HEK293 (cell line): ENCODE results near the gene MAPK9.

Source experiments
- CTCF ChIA-PET: fragments of 350-600 bp; formaldehyde crosslinking; extraction: SDS; loops from one replicate; lab custom pipeline; 2021; ENCODE audit warnings: antibody characterized with exemption; lab: Yijun Ruan, JAX
- POLR2A ChIA-PET: fragments of 300-600 bp; formaldehyde crosslinking; extraction: SDS; loops from one replicate; lab custom pipeline; 2020; ENCODE audit warnings: antibody characterized with exemption, inconsistent platforms; lab: Yijun Ruan, JAX
- H3K27ac ChIP-seq: fragments of 200-500 bp; sonication (Bioruptor generic); 2 replicates; pipeline ENCODE4 v1.5.1; 2014; ENCODE audit warnings: low read depth, low read length, control low read depth, inconsistent platforms; ENCODE audit errors: extremely low read depth
- H3K36me3 ChIP-seq, 2 experiments: fragments of 200-500 bp in 1 of 2; sonication (Bioruptor generic) in 1 of 2; 1 replicate in 1 of 2; 2 replicates in 1 of 2; pipeline ENCODE4 v1.5.1; 2014 to 2017; ENCODE audit warnings: inconsistent platforms in 2 of 2, low read length in 2 of 2; ENCODE audit not compliant: control insufficient read depth in 2 of 2, insufficient read depth in 1 of 2
- H3K4me1 ChIP-seq: fragments of 200-500 bp; sonication (Bioruptor generic); 2 replicates; pipeline ENCODE4 v1.5.1; 2014; ENCODE audit warnings: mild to moderate bottlenecking, low read length, inconsistent platforms; ENCODE audit not compliant: control insufficient read depth, insufficient read depth
- H3K4me3 ChIP-seq: 2 replicates; pipeline ENCODE4 v1.5.1; 2011; ENCODE audit warnings: low read depth, mild to moderate bottlenecking, control low read depth, low read length, moderate library complexity
- H3K9me3 ChIP-seq: fragments of 200-500 bp; sonication (Bioruptor generic); 2 replicates; pipeline ENCODE4 v1.5.1; 2014; ENCODE audit warnings: low read depth, low read length, inconsistent platforms; ENCODE audit not compliant: control insufficient read depth, insufficient read depth
- GLIS1 ChIP-seq: fragments of 450-650 bp; formaldehyde crosslinking; IDR thresholded peaks from 2 replicates; pipeline ENCODE4 v1.5.1; 2016; ENCODE audit warnings: missing biosample characterization, missing genetic modification characterization
- KLF1 ChIP-seq: fragments of 450-650 bp; formaldehyde crosslinking; IDR thresholded peaks from 2 replicates; pipeline ENCODE4 v1.5.1; 2016; ENCODE audit warnings: missing biosample characterization, missing genetic modification characterization
- MZF1 ChIP-seq: fragments of 450-650 bp; formaldehyde crosslinking; IDR thresholded peaks from 2 replicates; pipeline ENCODE4 v1.5.1; 2017; ENCODE audit warnings: missing biosample characterization, missing genetic modification characterization, borderline replicate concordance
- OVOL3 ChIP-seq: fragments of 450-650 bp; formaldehyde crosslinking; IDR thresholded peaks from 2 replicates; pipeline ENCODE4 v1.5.1; 2016; ENCODE audit warnings: missing biosample characterization, missing genetic modification characterization
- PRDM1 ChIP-seq: fragments of 450-650 bp; formaldehyde crosslinking; IDR thresholded peaks from 2 replicates; pipeline ENCODE4; 2016; ENCODE audit warnings: missing biosample characterization, missing genetic modification characterization
- ZNF157 ChIP-seq: fragments of 450-650 bp; formaldehyde crosslinking; IDR thresholded peaks from 2 replicates; pipeline ENCODE4 v1.5.1; 2016; ENCODE audit warnings: missing biosample characterization, missing genetic modification characterization
- ZNF175 ChIP-seq: fragments of 450-650 bp; formaldehyde crosslinking; IDR thresholded peaks from 2 replicates; pipeline ENCODE4 v1.5.1; 2016; ENCODE audit warnings: missing biosample characterization, missing genetic modification characterization
- ZNF311 ChIP-seq: fragments of 450-650 bp; formaldehyde crosslinking; IDR thresholded peaks from 2 replicates; pipeline ENCODE4 v1.5.1; 2017; ENCODE audit warnings: missing biosample characterization, missing genetic modification characterization, borderline replicate concordance
- ZNF501 ChIP-seq: fragments of 450-650 bp; formaldehyde crosslinking; IDR thresholded peaks from 2 replicates; pipeline ENCODE4 v1.5.1; 2016; ENCODE audit warnings: missing biosample characterization, missing genetic modification characterization
- ZNF600 ChIP-seq: fragments of 450-650 bp; formaldehyde crosslinking; IDR thresholded peaks from 2 replicates; pipeline ENCODE4 v1.5.1; 2016; ENCODE audit warnings: missing biosample characterization, missing genetic modification characterization
- ZNF677 ChIP-seq: fragments of 450-650 bp; IDR thresholded peaks from 2 replicates; pipeline ENCODE4 v1.5.0; 2018; ENCODE audit warnings: missing biosample characterization, mild to moderate bottlenecking, missing genetic modification characterization, moderate library complexity
- ZNF843 ChIP-seq: fragments of 450-650 bp; formaldehyde crosslinking; IDR thresholded peaks from 2 replicates; pipeline ENCODE4 v1.5.1; 2016; ENCODE audit warnings: missing biosample characterization, missing genetic modification characterization
- TF ChIP-seq, protein P1 (sequence below): fragments of 450-650 bp; formaldehyde crosslinking; IDR thresholded peaks from 2 replicates; pipeline ENCODE4 v1.5.1; 2016; ENCODE audit warnings: missing biosample characterization, missing genetic modification characterization
- TF ChIP-seq, protein P2 (sequence below): fragments of 450-650 bp; formaldehyde crosslinking; IDR thresholded peaks from 2 replicates; pipeline ENCODE4 v1.5.1; 2016; ENCODE audit warnings: missing biosample characterization, missing genetic modification characterization
- TF ChIP-seq, protein P3 (sequence below): fragments of 450-650 bp; formaldehyde crosslinking; IDR thresholded peaks from 2 replicates; pipeline ENCODE4 v1.5.1; 2016; ENCODE audit warnings: missing biosample characterization, missing genetic modification characterization
- TF ChIP-seq, protein P4 (sequence below): fragments of 450-650 bp; formaldehyde crosslinking; IDR thresholded peaks from 2 replicates; pipeline ENCODE4 v1.5.1; 2017; ENCODE audit warnings: missing biosample characterization, missing genetic modification characterization
- TF ChIP-seq, protein P5 (sequence below): fragments of 450-650 bp; formaldehyde crosslinking; IDR thresholded peaks from 2 replicates; pipeline ENCODE4 v1.5.1; 2016; ENCODE audit warnings: missing biosample characterization, missing genetic modification characterization
- TF ChIP-seq, protein P6 (sequence below): fragments of 450-650 bp; formaldehyde crosslinking; IDR thresholded peaks from 2 replicates; pipeline ENCODE4 v1.5.0; 2017; ENCODE audit warnings: missing biosample characterization, missing genetic modification characterization, borderline replicate concordance
- TF ChIP-seq, protein P7 (sequence below): fragments of 450-650 bp; formaldehyde crosslinking; IDR thresholded peaks from 2 replicates; pipeline ENCODE4 v1.5.1; 2016; ENCODE audit warnings: missing biosample characterization, missing genetic modification characterization

The MAPK9 gene

DNA sequence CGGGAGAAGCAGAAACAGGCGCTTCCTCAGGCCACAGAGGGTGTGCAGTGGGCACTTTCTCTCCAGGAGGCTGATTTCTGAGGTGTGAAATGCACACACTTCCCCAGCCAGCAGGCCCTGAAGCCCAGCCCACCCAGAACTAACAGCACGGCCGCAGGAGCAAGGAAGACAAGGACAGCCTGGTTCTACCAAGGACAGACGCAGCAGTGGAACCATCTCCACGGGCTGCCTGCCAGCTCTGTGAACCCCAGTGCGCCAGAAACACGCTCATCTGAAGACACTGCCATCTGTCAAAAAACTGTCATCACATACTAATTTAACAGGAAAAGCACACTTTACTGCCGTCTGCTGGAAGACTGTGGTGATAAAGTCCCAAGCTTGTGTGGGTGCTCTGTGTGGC, 40.7 kb downstream of the MAPK9 start (continued):
- TF ChIP-seq, protein P1, sequence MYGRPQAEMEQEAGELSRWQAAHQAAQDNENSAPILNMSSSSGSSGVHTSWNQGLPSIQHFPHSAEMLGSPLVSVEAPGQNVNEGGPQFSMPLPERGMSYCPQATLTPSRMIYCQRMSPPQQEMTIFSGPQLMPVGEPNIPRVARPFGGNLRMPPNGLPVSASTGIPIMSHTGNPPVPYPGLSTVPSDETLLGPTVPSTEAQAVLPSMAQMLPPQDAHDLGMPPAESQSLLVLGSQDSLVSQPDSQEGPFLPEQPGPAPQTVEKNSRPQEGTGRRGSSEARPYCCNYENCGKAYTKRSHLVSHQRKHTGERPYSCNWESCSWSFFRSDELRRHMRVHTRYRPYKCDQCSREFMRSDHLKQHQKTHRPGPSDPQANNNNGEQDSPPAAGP = no peak
- TF ChIP-seq, protein P2, sequence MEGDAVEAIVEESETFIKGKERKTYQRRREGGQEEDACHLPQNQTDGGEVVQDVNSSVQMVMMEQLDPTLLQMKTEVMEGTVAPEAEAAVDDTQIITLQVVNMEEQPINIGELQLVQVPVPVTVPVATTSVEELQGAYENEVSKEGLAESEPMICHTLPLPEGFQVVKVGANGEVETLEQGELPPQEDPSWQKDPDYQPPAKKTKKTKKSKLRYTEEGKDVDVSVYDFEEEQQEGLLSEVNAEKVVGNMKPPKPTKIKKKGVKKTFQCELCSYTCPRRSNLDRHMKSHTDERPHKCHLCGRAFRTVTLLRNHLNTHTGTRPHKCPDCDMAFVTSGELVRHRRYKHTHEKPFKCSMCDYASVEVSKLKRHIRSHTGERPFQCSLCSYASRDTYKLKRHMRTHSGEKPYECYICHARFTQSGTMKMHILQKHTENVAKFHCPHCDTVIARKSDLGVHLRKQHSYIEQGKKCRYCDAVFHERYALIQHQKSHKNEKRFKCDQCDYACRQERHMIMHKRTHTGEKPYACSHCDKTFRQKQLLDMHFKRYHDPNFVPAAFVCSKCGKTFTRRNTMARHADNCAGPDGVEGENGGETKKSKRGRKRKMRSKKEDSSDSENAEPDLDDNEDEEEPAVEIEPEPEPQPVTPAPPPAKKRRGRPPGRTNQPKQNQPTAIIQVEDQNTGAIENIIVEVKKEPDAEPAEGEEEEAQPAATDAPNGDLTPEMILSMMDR (tag by site-specific recombination) = no peak
- TF ChIP-seq MZF1 (tag by site-specific recombination) (no peak), PRDM1 (tag by site-specific recombination) (no peak)

DNA sequence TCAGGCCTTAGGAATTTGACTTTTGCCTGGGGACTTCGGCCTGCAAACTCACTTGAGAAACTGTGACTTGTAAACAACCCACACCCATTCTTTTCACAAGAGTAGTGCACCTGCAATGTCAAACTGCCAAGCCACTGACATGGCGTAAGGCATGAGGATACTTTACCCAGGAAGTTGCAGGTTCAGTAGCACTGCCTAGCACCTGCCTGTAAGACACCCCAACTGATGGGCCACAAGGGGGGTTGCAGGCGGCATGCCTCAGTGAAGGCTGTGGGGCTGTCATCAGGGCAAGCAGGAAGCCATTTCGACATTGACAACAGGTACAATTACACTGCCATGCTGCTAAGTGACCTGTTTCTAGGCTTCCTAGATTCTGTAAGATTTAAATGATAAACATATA, 41.6 kb downstream of the MAPK9 start:
- no peaks in the 10 kb centered on the region; the same call in 1 of the 2 replicates for H3K9me3 ChIP-seq
- ChIA-PET CTCF (no interaction called here), POLR2A (no interaction called here)
- no peaks in the 10 kb centered on the region for H3K4me1 ChIP-seq
- peaks cover 4 to 81% of the 10 kb centered on the region in 2 experiments for H3K36me3 ChIP-seq
- TF ChIP-seq KLF1 (tag by site-specific recombination) (no peak), ZNF677 (tag by site-specific recombination) (no peak), ZNF175 (no peak), OVOL3 (no peak), ZNF600 (tag by site-specific recombination) (no peak), ZNF311 (tag by site-specific recombination) (no peak), ZNF157 (no peak), ZNF843 (tag by site-specific recombination) (no peak), GLIS1 (tag by site-specific recombination) (no peak), ZNF501 (tag by site-specific recombination) (no peak)
- TF ChIP-seq, protein P3, sequence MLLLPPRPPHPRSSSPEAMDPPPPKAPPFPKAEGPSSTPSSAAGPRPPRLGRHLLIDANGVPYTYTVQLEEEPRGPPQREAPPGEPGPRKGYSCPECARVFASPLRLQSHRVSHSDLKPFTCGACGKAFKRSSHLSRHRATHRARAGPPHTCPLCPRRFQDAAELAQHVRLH (tag by site-specific recombination) = no peak
- TF ChIP-seq, protein P1 = no peak
- TF ChIP-seq, protein P4, sequence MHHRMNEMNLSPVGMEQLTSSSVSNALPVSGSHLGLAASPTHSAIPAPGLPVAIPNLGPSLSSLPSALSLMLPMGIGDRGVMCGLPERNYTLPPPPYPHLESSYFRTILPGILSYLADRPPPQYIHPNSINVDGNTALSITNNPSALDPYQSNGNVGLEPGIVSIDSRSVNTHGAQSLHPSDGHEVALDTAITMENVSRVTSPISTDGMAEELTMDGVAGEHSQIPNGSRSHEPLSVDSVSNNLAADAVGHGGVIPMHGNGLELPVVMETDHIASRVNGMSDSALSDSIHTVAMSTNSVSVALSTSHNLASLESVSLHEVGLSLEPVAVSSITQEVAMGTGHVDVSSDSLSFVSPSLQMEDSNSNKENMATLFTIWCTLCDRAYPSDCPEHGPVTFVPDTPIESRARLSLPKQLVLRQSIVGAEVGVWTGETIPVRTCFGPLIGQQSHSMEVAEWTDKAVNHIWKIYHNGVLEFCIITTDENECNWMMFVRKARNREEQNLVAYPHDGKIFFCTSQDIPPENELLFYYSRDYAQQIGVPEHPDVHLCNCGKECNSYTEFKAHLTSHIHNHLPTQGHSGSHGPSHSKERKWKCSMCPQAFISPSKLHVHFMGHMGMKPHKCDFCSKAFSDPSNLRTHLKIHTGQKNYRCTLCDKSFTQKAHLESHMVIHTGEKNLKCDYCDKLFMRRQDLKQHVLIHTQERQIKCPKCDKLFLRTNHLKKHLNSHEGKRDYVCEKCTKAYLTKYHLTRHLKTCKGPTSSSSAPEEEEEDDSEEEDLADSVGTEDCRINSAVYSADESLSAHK (tag by site-specific recombination) = no peak
- TF ChIP-seq, protein P5, sequence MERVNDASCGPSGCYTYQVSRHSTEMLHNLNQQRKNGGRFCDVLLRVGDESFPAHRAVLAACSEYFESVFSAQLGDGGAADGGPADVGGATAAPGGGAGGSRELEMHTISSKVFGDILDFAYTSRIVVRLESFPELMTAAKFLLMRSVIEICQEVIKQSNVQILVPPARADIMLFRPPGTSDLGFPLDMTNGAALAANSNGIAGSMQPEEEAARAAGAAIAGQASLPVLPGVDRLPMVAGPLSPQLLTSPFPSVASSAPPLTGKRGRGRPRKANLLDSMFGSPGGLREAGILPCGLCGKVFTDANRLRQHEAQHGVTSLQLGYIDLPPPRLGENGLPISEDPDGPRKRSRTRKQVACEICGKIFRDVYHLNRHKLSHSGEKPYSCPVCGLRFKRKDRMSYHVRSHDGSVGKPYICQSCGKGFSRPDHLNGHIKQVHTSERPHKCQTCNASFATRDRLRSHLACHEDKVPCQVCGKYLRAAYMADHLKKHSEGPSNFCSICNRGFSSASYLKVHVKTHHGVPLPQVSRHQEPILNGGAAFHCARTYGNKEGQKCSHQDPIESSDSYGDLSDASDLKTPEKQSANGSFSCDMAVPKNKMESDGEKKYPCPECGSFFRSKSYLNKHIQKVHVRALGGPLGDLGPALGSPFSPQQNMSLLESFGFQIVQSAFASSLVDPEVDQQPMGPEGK (tag by site-specific recombination) = no peak
- TF ChIP-seq, protein P6, sequence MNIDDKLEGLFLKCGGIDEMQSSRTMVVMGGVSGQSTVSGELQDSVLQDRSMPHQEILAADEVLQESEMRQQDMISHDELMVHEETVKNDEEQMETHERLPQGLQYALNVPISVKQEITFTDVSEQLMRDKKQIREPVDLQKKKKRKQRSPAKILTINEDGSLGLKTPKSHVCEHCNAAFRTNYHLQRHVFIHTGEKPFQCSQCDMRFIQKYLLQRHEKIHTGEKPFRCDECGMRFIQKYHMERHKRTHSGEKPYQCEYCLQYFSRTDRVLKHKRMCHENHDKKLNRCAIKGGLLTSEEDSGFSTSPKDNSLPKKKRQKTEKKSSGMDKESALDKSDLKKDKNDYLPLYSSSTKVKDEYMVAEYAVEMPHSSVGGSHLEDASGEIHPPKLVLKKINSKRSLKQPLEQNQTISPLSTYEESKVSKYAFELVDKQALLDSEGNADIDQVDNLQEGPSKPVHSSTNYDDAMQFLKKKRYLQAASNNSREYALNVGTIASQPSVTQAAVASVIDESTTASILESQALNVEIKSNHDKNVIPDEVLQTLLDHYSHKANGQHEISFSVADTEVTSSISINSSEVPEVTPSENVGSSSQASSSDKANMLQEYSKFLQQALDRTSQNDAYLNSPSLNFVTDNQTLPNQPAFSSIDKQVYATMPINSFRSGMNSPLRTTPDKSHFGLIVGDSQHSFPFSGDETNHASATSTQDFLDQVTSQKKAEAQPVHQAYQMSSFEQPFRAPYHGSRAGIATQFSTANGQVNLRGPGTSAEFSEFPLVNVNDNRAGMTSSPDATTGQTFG (tag by site-specific recombination) = no peak
- TF ChIP-seq, protein P7, sequence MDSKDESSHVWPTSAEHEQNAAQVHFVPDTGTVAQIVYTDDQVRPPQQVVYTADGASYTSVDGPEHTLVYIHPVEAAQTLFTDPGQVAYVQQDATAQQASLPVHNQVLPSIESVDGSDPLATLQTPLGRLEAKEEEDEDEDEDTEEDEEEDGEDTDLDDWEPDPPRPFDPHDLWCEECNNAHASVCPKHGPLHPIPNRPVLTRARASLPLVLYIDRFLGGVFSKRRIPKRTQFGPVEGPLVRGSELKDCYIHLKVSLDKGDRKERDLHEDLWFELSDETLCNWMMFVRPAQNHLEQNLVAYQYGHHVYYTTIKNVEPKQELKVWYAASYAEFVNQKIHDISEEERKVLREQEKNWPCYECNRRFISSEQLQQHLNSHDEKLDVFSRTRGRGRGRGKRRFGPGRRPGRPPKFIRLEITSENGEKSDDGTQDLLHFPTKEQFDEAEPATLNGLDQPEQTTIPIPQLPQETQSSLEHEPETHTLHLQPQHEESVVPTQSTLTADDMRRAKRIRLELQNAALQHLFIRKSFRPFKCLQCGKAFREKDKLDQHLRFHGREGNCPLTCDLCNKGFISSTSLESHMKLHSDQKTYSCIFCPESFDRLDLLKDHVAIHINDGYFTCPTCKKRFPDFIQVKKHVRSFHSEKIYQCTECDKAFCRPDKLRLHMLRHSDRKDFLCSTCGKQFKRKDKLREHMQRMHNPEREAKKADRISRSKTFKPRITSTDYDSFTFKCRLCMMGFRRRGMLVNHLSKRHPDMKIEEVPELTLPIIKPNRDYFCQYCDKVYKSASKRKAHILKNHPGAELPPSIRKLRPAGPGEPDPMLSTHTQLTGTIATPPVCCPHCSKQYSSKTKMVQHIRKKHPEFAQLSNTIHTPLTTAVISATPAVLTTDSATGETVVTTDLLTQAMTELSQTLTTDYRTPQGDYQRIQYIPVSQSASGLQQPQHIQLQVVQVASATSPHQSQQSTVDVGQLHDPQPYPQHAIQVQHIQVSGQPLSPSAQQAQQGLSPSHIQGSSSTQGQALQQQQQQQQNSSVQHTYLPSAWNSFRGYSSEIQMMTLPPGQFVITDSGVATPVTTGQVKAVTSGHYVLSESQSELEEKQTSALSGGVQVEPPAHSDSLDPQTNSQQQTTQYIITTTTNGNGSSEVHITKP (tag by site-specific recombination) = no peak
- H3K4me3 ChIP-seq = no peak overlapping the region
- no peak overlapping the region for H3K27ac ChIP-seq
